NT2/D1 (cell line): ENCODE data around the gene FAM72C.
"Not testable (repeated sequence)": the region's sequence is repeated elsewhere in the genome, so short reads cannot be mapped to it uniquely, and the experiment has no call there.

Experiments
- SUZ12 ChIP-seq: IDR thresholded peaks from 2 replicates; pipeline ENCODE4 v1.6.1; 2011; ENCODE audit not compliant: insufficient read length, insufficient read depth; ENCODE audit errors: extremely low read depth
- YY1 ChIP-seq: IDR thresholded peaks from 2 replicates; pipeline ENCODE4 v1.6.1; 2011; ENCODE audit not compliant: insufficient read length, insufficient read depth
- ZNF274 ChIP-seq: IDR thresholded peaks from 2 replicates; pipeline ENCODE4 v1.6.1; 2011; ENCODE audit warnings: mild to moderate bottlenecking, low read depth, low read length

DNA sequence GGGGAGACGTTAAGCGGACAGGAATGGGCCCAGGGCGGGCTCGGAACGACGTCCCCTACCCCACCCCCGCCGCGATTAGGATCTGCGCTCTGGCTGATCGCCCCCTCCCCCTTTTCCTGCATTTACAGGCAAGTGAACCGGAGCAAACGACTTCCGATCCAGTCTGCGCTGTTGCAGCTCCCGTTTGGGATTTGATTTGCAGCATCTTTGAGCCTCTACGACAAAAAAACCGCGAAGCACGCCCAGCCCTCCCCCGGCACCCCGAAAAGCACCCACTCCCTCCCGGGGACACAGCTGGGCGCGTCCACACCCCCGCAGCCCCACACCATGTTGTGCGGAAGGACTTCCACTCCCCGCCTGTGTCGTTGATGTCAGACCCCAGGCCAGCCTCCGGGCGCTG lies 2.6 kb upstream of the FAM72C start:
- not testable (repeated sequence) for TF ChIP-seq YY1, SUZ12, ZNF274
